Measurements from ENCODE around the gene ACP4. TPM values are rescaled to one million over a fixed set of nuclear protein-coding genes. Genes with fewer than 3 reads are reported as not detected.

The ACP4 gene
- total and polyA plus RNA-seq, 2 of the 13 experiments (the other 11 are each of a cell fraction or from before 2014, with no cell fraction given), result 0.08 TPM; not detected in 1

GRCh38 chr19:50792272-50793250 is 2.3 kb downstream of the ACP4 start (continued):
- TF ChIP-seq ZNF816 (CRISPR knock-in tag; IDR thresholded peaks at IDR 0.05; ENCODE audit: borderline replicate concordance) (no peak), ZNF629 (CRISPR knock-in tag; conservative IDR thresholded peaks at IDR 0.05) (peak; percentile 90), NFE2 (CRISPR knock-in tag; IDR thresholded peaks at IDR 0.05) (no peak), MAZ (IDR thresholded peaks at IDR 0.05; ENCODE audit: borderline replicate concordance, low read depth, low read length) (no peak), MAZ (CRISPR knock-in tag; IDR thresholded peaks at IDR 0.05; ENCODE audit: low read depth) (no peak), TOPORS (CRISPR knock-in tag; IDR thresholded peaks at IDR 0.05) (no peak), ZKSCAN5 (CRISPR knock-in tag; IDR thresholded peaks at IDR 0.05) (no peak), BRD4 (CRISPR knock-in tag; IDR thresholded peaks at IDR 0.05) (no peak), CHD2 (IDR thresholded peaks at IDR 0.05; ENCODE audit: low read depth, low read length) (no peak; the same call in 1 of the 2 replicates), RAD21 (CRISPR knock-in tag; IDR thresholded peaks at IDR 0.05) (no peak)
- TF ChIP-seq, protein P1, sequence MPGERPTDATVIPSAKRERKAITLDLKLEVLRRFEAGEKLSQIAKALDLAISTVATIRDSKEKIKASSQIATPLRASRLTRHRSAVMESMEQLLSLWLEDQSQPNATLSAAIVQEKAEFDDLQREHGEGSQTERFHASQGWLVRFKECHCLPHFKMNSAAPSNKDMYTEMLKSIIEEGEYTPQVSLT (CRISPR knock-in tag; IDR thresholded peaks at IDR 0.05; ENCODE audit: borderline replicate concordance, low read depth), result no peak

DNA sequence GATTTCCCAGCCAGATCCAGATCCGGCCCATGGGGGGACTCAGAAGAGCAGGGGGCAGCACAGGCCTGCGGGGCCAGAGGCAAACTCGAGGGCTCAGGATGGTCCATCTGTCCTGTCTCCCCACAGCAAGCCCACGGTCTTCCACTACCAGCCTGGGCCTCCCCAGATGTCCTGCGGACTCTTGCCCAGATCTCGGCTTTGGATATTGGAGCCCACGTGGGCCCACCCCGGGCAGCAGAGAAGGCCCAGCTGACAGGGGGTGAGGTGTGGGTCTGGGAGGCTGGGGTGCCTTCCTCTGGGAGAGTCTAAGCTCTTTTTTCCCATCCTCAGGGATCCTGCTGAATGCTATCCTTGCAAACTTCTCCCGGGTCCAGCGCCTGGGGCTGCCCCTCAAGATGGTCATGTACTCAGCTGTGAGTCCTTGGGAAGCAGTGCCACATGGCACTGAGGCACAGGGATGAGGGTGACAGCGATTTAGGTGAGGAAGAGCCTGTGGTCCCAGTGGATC is 3.4 kb downstream of the ACP4 start:
- POLR2A ChIA-PET, result interaction anchor here (1.3 kb wide), 1 partner anchor 10 kb away, joined by 4 read pairs; no protein-coding TSS in a partner anchor
- intact Hi-C loops (cut with micrococcal nuclease; ENCODE audit: unreplicated experiment) (no loop called here), in situ Hi-C loops (cut with HindIII; ENCODE audit: extremely low pct_ligation_motif_present, low pct_unique_long_range_greater_than_20kb) (loop anchor here (25.0 kb wide), 1 partner anchor 431 kb away; the partner anchor contains the start of gene NAPSA)
- H3K27ac ChIP-seq (ENCODE audit: extremely low read length, insufficient read depth, low read length), result no peak overlapping the region
- no peak overlapping the region for H3K9ac ChIP-seq (ENCODE audit: insufficient read depth, low read depth, low read length)
- H3K36me3 ChIP-seq (replicated peaks in 1 of 2; ENCODE audit: control insufficient read depth in 1 of 2, insufficient read depth in 2 of 2, low read length in 2 of 2), result peaks cover 9 to 12% of the 10 kb centered on the region in 2 experiments; a peak in 4 of 5 replicates
- DNase-seq (ENCODE audit: low spot score) (no peak), ATAC-seq (no peak), FAIRE-seq (no peak)
- no peaks in the 10 kb centered on the region for H3K79me2 ChIP-seq (ENCODE audit: insufficient read depth, low read length)
- H3K27me3 ChIP-seq (ENCODE audit: control insufficient read depth in 1 of 2, insufficient read depth in 2 of 2, low read length in 2 of 2), result no peaks in the 10 kb centered on the region; a peak in 1 of 5 replicates
- BruUV-seq (replicated peaks), result no TSS peak
- H3K4me2 ChIP-seq (ENCODE audit: low read depth, low read length), result no peak overlapping the region
- no peak overlapping the region for H2AFZ ChIP-seq (ENCODE audit: low read length)
- H3K4me3 ChIP-seq (replicated peaks in 1 of 3; ENCODE audit: insufficient read depth in 1 of 3, low read depth in 2 of 3, low read length in 3 of 3), result no peak overlapping the region
- H3K9me3 ChIP-seq (ENCODE audit: low read length), result no peaks in the 10 kb centered on the region
- WGBS (ENCODE audit: low lambda C conversion rate), result 87% methylated on average over 6 of the region's 11 CpGs
- H4K20me1 ChIP-seq (ENCODE audit: insufficient read depth, low read length), result peaks cover 20% of the 10 kb centered on the region
- H3K4me1 ChIP-seq (ENCODE audit: insufficient read depth, low read length), result peaks cover 24% of the 10 kb centered on the region
- CTCF ChIA-PET (ENCODE audit: low intra/inter-chr PET ratio, low total read pairs), result no interaction called here
- no peak for TF ChIP-seq ZNF629 (CRISPR knock-in tag; conservative IDR thresholded peaks at IDR 0.05)
- no peak for TF ChIP-seq ZNF460 (CRISPR knock-in tag; IDR thresholded peaks at IDR 0.05; ENCODE audit: borderline replicate concordance)
- no peak for TF ChIP-seq DBP (CRISPR knock-in tag; IDR thresholded peaks at IDR 0.05; ENCODE audit: not compliant biosample characterization)
- no peak for TF ChIP-seq ZFP82 (CRISPR knock-in tag; IDR thresholded peaks at IDR 0.05; ENCODE audit: borderline replicate concordance)
- peak in 1 of 2 experiments; percentile 37; a peak in 1 of 4 replicates for TF ChIP-seq POLR2A (IDR thresholded peaks at IDR 0.05; ENCODE audit: insufficient read depth in 1 of 2, low read depth in 2 of 2, low read length in 2 of 2)
- TF ChIP-seq ZNF766 (CRISPR knock-in tag; IDR thresholded peaks at IDR 0.05; ENCODE audit: borderline replicate concordance), result no peak
- no peak for TF ChIP-seq DMTF1 (CRISPR knock-in tag; IDR thresholded peaks at IDR 0.05)
- no peak for TF ChIP-seq CHD4 (IDR thresholded peaks at IDR 0.05; ENCODE audit: borderline replicate concordance, low read length)
- no peak for TF ChIP-seq FOXK2 (IDR thresholded peaks at IDR 0.05)

Data from HepG2 (cell line).